IMR-90 (cell line): ENCODE results near the gene KLHDC3. TPM values are rescaled to one million over a fixed set of nuclear protein-coding genes. Genes with fewer than 3 reads are reported as not detected.
A peak's percentile ranks its signal among the peaks of the same experiment; 100 is the strongest.

ENCODE experiments used
- ATAC-seq: fragments of 200-7000 bp; cut with Tn5 transposase; 2 replicates; pipeline ENCODE4 v1.9.1; 2020; ENCODE audit warnings: low read depth, mild to moderate bottlenecking, moderate library complexity
- BruUV-seq: library from RNA; stranded (reverse); fragments of 400-500 nt; replicated peaks from 2 replicates; lab custom pipeline; 2021; lab: Mats Ljungman, UMichigan
- CTCF ChIA-PET: fragments of 300-600 bp; formaldehyde crosslinking; extraction: SDS; loops from one replicate; lab custom pipeline; 2021; ENCODE audit warnings: antibody characterized with exemption; lab: Yijun Ruan, JAX
- POLR2A ChIA-PET: fragments of 300-600 bp; sonication (Branson Sonifier 250); formaldehyde crosslinking; loops from one replicate; lab custom pipeline; 2022; ENCODE audit warnings: antibody characterized with exemption; ENCODE audit not compliant: unreplicated experiment; lab: Charles Lee
- DNase-seq: peaks from one replicate; pipeline ENCODE4 v3.0.0; 2013
- H2AFZ ChIP-seq: replicated peaks from 2 replicates; pipeline ENCODE3; 2013; ENCODE audit warnings: low read length, mild to moderate bottlenecking; ENCODE audit not compliant: poor library complexity
- H2AK5ac ChIP-seq: 2 replicates; pipeline ENCODE4 v1.6.1; 2013; ENCODE audit warnings: low read depth, low read length, inconsistent platforms
- H2AK9ac ChIP-seq: replicated peaks from 2 replicates; pipeline ENCODE3; 2013; ENCODE audit warnings: mild to moderate bottlenecking, low read depth, low read length, moderate library complexity; ENCODE audit not compliant: poor library complexity
- H2BK120ac ChIP-seq: 2 replicates; pipeline ENCODE4 v1.6.1; 2013; ENCODE audit warnings: low read depth, low read length, inconsistent platforms
- H2BK15ac ChIP-seq: 3 replicates; pipeline ENCODE4 v1.6.1; 2013; ENCODE audit warnings: low read depth, low read length, inconsistent platforms
- H2BK20ac ChIP-seq: 2 replicates; pipeline ENCODE4 v1.6.1; 2013; ENCODE audit warnings: low read depth, mild to moderate bottlenecking, inconsistent platforms, low read length, moderate library complexity
- H2BK5ac ChIP-seq: 2 replicates; pipeline ENCODE4 v1.6.1; 2013; ENCODE audit warnings: mild to moderate bottlenecking, low read depth, low read length, inconsistent platforms; ENCODE audit not compliant: poor library complexity, severe bottlenecking
- H3K14ac ChIP-seq: replicated peaks from 2 replicates; pipeline ENCODE4 v1.6.1; 2013; ENCODE audit warnings: low read depth, low read length, inconsistent platforms
- H3K18ac ChIP-seq: 2 replicates; pipeline ENCODE4 v1.6.1; 2013; ENCODE audit warnings: low read depth, low read length, control low read depth
- H3K23ac ChIP-seq: 2 replicates; pipeline ENCODE4 v1.6.1; 2013; ENCODE audit warnings: low read depth, low read length, inconsistent platforms
- H3K27ac ChIP-seq: 2 replicates; pipeline ENCODE4 v1.5.1; 2013; ENCODE audit warnings: mild to moderate bottlenecking, control low read depth, low read length; ENCODE audit not compliant: insufficient read depth
- H3K27me3 ChIP-seq: 2 replicates; pipeline ENCODE4 v1.6.1; 2013; ENCODE audit warnings: low read length; ENCODE audit not compliant: control insufficient read depth, insufficient read depth
- H3K36me3 ChIP-seq: 2 replicates; pipeline ENCODE4 v1.6.1; 2013; ENCODE audit warnings: low read length, mixed read lengths; ENCODE audit not compliant: control insufficient read depth, insufficient read depth
- H3K4ac ChIP-seq: 2 replicates; pipeline ENCODE4 v1.6.1; 2013; ENCODE audit warnings: low read depth, low read length, inconsistent platforms
- H3K4me1 ChIP-seq: 2 replicates; pipeline ENCODE4 v1.6.1; 2013; ENCODE audit warnings: low read length, mixed read lengths; ENCODE audit not compliant: control insufficient read depth, insufficient read depth
- H3K4me2 ChIP-seq: 2 replicates; pipeline ENCODE4 v1.6.1; 2013; ENCODE audit warnings: low read depth, mild to moderate bottlenecking, control low read depth, low read length, moderate library complexity
- H3K4me3 ChIP-seq: 2 replicates; pipeline ENCODE4 v1.5.1; 2013; ENCODE audit warnings: low read depth, mild to moderate bottlenecking, control low read depth, low read length, moderate library complexity; ENCODE audit not compliant: insufficient read depth
- H3K56ac ChIP-seq: 2 replicates; pipeline ENCODE4 v1.6.1; 2013; ENCODE audit warnings: low read length, inconsistent platforms; ENCODE audit not compliant: insufficient read depth; ENCODE audit errors: extremely low read depth
- H3K79me1 ChIP-seq, 2 experiments: 2 replicates each; pipeline ENCODE4 v1.6.1; 2013; ENCODE audit warnings: low read length in 2 of 2, inconsistent platforms in 1 of 2, low read depth in 1 of 2
- H3K9ac ChIP-seq: 2 replicates; pipeline ENCODE4 v1.6.1; 2013; ENCODE audit warnings: low read depth, low read length, control low read depth
- H3K9me1 ChIP-seq: 2 replicates; pipeline ENCODE4 v1.6.1; 2013; ENCODE audit warnings: low read length, inconsistent platforms; ENCODE audit not compliant: insufficient read depth
- H3K9me3 ChIP-seq: 2 replicates; pipeline ENCODE4 v1.6.1; 2013; ENCODE audit warnings: low read length; ENCODE audit not compliant: control insufficient read depth, insufficient read depth
- H4K20me1 ChIP-seq: 2 replicates; pipeline ENCODE4 v1.6.1; 2013; ENCODE audit warnings: low read length, inconsistent platforms; ENCODE audit not compliant: insufficient read depth
- H4K5ac ChIP-seq: 2 replicates; pipeline ENCODE4 v1.6.1; 2013; ENCODE audit warnings: mild to moderate bottlenecking, low read depth, low read length, control low read depth
- H4K8ac ChIP-seq, 2 experiments: 2 replicates each; pipeline ENCODE4 v1.6.1; 2013; ENCODE audit warnings: low read depth in 2 of 2, low read length in 2 of 2, control low read depth in 1 of 2, inconsistent platforms in 1 of 2
- H4K91ac ChIP-seq: 2 replicates; pipeline ENCODE4 v1.6.1; 2013; ENCODE audit warnings: low read depth, low read length, inconsistent platforms; ENCODE audit not compliant: insufficient read depth
- BHLHE40 ChIP-seq: fragments of 150-350 bp; IDR thresholded peaks from 2 replicates; pipeline ENCODE4 v1.6.1; 2016; ENCODE audit warnings: mild to moderate bottlenecking, low read depth, low read length
- MAFK ChIP-seq: IDR thresholded peaks from 2 replicates; pipeline ENCODE4 v1.6.1; 2012; ENCODE audit warnings: low read depth, low read length, improper control_type of control experiment
- RAD21 ChIP-seq: IDR thresholded peaks from 2 replicates; pipeline ENCODE4 v1.6.1; 2012; ENCODE audit warnings: low read length, improper control_type of control experiment
- RCOR1 ChIP-seq: IDR thresholded peaks from 2 replicates; pipeline ENCODE4 v1.6.1; 2012; ENCODE audit warnings: mild to moderate bottlenecking, low read length, improper control_type of control experiment; ENCODE audit not compliant: insufficient replicate concordance
- RFX5 ChIP-seq: IDR thresholded peaks from 2 replicates; pipeline ENCODE4 v1.8.0; 2012; ENCODE audit warnings: low read depth, mild to moderate bottlenecking, low read length, moderate library complexity
- WGBS, 2 experiments: methylation state at CpG; one replicate each; pipeline versions ENCODE4 v1.1.5 to v1.1.7; 2013; ENCODE audit warnings: missing lambda C conversion rate in 2 of 2; ENCODE audit not compliant: insufficient read length in 1 of 2; ENCODE audit errors: extremely low coverage in 2 of 2; 5-methylcytosine and 5-hydroxymethylcytosine counted together
- dilution Hi-C: fragments of 300-500 bp; cut with HindIII; formaldehyde crosslinking; loops from one replicate; pipeline ENCODE4 v1.14.3; 2018; ENCODE audit warnings: low sequenced_read_pairs; ENCODE audit not compliant: unreplicated experiment
- in situ Hi-C: fragments of 300-500 bp; cut with MboI; formaldehyde crosslinking; loops from 3 replicates; pipeline ENCODE4 v1.14.3; 2019; ENCODE audit warnings: low sequenced_read_pairs, inconsistent platforms, mixed read lengths
- intact Hi-C: fragments of 100-400 bp; cut with micrococcal nuclease; formaldehyde crosslinking; loops from 2 replicates; pipeline ENCODE4 v1.10.0; 2022
- polyA plus RNA-seq, 3 experiments: library from polyadenylated mRNA; depleted of rRNA; stranded (reverse); fragments of >200 nt; gene quantifications; 2 replicates each; pipeline ENCODE4 v1.2.3, GENCODE V29; 2012; ENCODE audit warnings: low replicate concordance in 1 of 3
- total RNA-seq: library from RNA; depleted of rRNA; stranded (reverse); fragments of >200 nt; gene quantifications from 2 replicates; pipeline ENCODE4 v1.2.3, GENCODE V29; 2012
- TF ChIP-seq, protein P1 (sequence below): conservative IDR thresholded peaks from 2 replicates; pipeline ENCODE4 v1.5.1; 2012; ENCODE audit warnings: mild to moderate bottlenecking, low read depth, low read length, improper control_type of control experiment

Gene KLHDC3
- total and polyA plus RNA-seq, 2 of the 4 experiments (the other 2 are of a cell fraction) = 57.1 to 76.0 TPM

DNA sequence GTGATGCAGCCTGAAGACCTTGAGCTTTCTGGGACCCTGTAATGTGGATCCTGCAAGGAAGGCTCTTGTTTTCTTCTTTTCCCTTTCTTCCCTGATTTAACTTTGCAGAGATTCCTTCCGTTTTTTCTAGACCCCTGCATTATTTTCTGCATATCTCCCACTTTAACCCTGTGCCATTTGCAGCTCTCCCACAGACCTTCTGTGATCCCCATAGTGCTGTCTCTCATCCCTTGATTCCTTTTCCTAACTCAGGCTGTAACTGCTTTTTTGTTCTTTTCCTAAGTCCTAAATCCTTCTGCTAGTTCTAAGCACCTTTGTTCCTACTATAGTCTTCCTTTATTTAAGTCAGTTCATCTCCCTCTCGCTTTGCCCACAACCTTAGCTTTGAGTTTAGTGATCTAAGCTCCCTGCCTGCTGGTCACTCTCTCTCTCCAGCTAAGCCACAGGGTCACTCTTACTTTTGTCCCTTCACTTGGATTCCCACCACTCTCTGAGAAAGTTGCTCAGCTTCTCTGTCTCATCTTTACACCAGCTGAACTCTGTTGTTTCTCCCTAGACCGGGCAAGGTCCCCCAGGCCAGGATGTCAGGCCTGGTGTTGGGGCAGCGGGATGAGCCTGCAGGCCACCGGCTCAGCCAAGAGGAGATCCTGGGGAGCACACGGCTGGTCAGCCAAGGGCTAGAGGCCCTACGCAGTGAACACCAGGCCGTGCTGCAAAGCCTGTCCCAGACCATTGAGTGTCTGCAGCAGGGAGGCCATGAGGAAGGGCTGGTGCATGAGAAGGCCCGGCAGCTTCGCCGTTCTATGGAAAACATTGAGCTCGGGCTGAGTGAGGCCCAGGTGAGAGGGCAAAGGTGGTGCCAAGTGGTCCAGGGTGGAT, 46.9 kb downstream of the KLHDC3 start (continued):
- no peak for TF ChIP-seq MAFK
- no peak for TF ChIP-seq BHLHE40

DNA sequence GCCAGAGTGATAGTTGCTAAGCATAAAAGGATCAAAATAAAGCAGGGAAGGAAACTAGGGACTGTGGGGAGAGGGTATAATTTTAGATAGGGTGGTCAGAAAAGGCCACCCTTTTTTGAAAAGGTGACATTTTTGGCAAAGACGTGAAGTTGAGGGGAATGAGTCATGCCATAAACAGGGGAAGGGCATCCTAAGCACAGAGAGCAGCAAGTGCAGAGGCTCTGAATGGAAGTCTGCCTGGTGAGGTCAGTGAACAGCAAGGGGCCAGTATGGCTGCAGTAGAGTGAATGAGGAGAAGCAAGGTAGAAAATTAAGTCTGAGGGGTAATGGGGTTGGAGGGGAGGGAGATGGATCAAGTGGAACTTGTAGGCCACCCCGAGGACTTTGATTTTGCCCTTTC, 47.8 kb downstream of the KLHDC3 start:
- Histone ChIP-seq H3K4me2 (no peak overlapping the region), H3K56ac (no peak overlapping the region)
- peak; percentile 44 for DNase-seq

More for the DNA sequence above, 47.8 kb downstream of the KLHDC3 start:
- H3K27ac ChIP-seq = no peak overlapping the region
- peaks cover 9% of the 10 kb centered on the region; the same call in 1 of the 2 replicates for H3K4me1 ChIP-seq
- dilution Hi-C loops (no loop called here), in situ Hi-C loops (no loop called here), intact Hi-C loops (no loop called here)
- POLR2A ChIA-PET = no interaction called here
- H3K14ac ChIP-seq = no peak overlapping the region
- no TSS peak for BruUV-seq
- no peak overlapping the region for H3K23ac ChIP-seq
- H3K18ac ChIP-seq = no peak overlapping the region
- no peak for TF ChIP-seq RFX5
- TF ChIP-seq, protein P1, sequence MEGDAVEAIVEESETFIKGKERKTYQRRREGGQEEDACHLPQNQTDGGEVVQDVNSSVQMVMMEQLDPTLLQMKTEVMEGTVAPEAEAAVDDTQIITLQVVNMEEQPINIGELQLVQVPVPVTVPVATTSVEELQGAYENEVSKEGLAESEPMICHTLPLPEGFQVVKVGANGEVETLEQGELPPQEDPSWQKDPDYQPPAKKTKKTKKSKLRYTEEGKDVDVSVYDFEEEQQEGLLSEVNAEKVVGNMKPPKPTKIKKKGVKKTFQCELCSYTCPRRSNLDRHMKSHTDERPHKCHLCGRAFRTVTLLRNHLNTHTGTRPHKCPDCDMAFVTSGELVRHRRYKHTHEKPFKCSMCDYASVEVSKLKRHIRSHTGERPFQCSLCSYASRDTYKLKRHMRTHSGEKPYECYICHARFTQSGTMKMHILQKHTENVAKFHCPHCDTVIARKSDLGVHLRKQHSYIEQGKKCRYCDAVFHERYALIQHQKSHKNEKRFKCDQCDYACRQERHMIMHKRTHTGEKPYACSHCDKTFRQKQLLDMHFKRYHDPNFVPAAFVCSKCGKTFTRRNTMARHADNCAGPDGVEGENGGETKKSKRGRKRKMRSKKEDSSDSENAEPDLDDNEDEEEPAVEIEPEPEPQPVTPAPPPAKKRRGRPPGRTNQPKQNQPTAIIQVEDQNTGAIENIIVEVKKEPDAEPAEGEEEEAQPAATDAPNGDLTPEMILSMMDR = 0 out of 2 replicates have a peak, but pooled peaks have one; percentile 1
- TF ChIP-seq RCOR1 = no peak
- TF ChIP-seq RAD21 = no peak
- H3K4me3 ChIP-seq = no peak overlapping the region
- 43% methylated on average over 2 of the region's 2 CpGs; no CpG with 5 or more reads in 1 of the 2 experiments for WGBS, 2 experiments
- CTCF ChIA-PET = interaction anchor here (0.5 kb wide), 1 partner anchor 114 kb away, joined by 3 read pairs; no protein-coding TSS in a partner anchor
- H2BK15ac ChIP-seq = no peak overlapping the region
- H3K27me3 ChIP-seq = no peaks in the 10 kb centered on the region
- peaks cover 8% of the 10 kb centered on the region; the same call in 1 of the 2 replicates for H3K9me1 ChIP-seq
- H4K20me1 ChIP-seq = no peaks in the 10 kb centered on the region
- H3K79me1 ChIP-seq = peaks cover 17 to 35% of the 10 kb centered on the region in 2 experiments
- no peaks in the 10 kb centered on the region for H3K9me3 ChIP-seq
- H2AK9ac ChIP-seq = no peak overlapping the region
- H3K9ac ChIP-seq = no peak overlapping the region
- H4K91ac ChIP-seq = no peak overlapping the region
- no peak overlapping the region for H2AFZ ChIP-seq
- no peak overlapping the region for H2BK5ac ChIP-seq
- H2AK5ac ChIP-seq = no peak overlapping the region
- H4K8ac ChIP-seq = no peak overlapping the region
- H2BK20ac ChIP-seq = no peak overlapping the region
- peaks cover 18% of the 10 kb centered on the region for H3K36me3 ChIP-seq
- no peak overlapping the region for H2BK120ac ChIP-seq
- no peak overlapping the region for H3K4ac ChIP-seq
- H4K5ac ChIP-seq = no peak overlapping the region
- ATAC-seq = no peak
